NCI-H2081 (cell line): Measurements from ENCODE around the gene PLD3.
"Not testable (repeated sequence)": the region's sequence is repeated elsewhere in the genome, so short reads cannot be mapped to it uniquely, and the experiment has no call there.

Experiments used
- DNase-seq, 2 experiments: peaks; one replicate each; lab custom pipeline; 2025; lab: John Stamatoyannopoulos, UW

The PLD3 gene

DNA sequence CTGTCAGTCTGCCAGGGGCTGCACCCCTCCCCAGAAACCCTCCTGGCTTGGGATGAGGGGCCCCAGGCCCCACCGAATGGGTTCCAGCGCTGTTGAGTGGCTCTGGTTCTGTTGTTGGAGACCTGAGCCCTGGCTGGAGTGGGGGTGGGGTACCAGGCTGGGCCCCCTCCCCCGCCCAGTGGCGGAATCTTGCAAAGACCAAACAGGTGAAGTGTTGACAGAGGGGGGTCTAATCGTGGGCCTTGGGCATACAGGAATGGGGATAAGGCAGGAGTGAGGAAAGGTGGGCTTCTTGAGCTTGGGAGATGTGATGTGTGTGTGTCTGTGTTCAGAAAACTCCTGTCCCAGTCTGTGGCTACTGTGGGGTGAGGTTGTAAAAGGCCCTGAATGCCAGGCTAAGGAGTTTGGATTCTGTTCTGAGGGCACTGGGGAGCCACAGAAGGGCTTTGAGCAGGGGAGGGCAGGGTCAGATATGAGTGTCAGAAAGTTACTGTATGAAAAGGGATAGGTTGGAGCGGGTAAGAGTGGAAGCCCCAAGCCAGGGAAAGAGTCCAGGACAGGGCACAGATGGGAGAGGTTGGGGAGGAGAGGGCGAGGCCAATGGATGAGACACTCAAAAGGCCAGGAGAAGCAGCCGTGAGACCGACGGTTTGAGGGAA is 41.7 kb downstream of the PLD3 start, which contains the start of gene HIPK4:
Gene HIPK4 (minus strand): TSS at position 98 of the 659 bp plus-strand sequence. CDS start 279 bp downstream, outside the sequence.
- no peak for DNase-seq

- DNase-seq: no peak
Measured at GRCh38 chr19:40392123-40392522, 43.6 kb downstream of the PLD3 start.

DNA sequence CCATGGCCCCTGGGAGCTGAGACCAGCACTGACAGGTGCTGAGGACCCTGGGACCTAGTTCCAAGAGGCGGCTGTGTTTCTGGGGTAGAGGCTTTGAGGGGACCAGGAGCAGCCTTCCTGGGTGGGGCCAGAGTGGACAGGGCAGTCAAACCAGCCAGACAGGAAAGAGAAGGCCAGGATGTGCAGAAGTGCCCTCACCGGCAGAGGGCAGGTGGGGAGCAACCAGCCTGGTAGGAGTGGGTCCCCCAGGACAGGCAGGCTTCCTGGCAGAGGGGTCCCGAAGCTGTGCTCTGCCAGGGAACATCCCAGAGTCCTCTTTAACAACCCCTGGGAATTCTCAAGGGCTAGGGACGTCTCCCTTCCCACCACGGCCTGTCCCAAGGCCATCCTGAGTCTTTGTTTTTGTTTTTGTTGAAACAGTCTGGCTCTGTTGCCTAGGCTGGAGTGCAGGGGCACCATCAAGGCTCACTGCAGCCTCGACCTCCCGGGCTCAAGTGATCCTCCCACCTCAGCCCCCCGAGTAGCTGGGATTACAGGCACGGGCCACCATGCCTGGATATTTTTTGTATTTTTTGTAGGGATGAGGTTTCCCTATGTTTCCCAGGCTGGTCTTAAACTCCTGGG is 44.5 kb downstream of the PLD3 start:
- DNase-seq: no peak

- no peak for DNase-seq
Measured at GRCh38 chr19:40393894-40394815, 45.7 kb downstream of the PLD3 start.

DNA sequence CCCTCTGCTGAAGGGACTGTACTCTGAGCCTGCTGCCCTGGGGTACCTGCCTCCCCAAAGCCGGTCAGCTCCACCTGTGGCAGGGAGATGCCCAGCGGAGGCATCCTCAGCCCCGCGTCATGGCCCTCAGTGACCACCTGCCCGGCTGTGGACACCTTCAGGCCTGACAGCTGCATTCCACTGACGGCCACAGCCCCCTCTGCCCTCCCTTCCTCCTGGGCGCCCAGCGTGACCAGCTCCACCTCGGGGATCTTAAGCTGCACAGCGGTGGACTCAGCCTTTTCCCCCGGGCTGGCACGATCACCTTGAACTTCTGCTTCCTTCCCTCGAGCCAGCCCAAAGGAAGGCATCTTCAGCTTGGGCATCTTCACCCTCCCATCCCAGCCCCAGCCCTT is 46.3 kb downstream of the PLD3 start:
- DNase-seq: no peak

DNA sequence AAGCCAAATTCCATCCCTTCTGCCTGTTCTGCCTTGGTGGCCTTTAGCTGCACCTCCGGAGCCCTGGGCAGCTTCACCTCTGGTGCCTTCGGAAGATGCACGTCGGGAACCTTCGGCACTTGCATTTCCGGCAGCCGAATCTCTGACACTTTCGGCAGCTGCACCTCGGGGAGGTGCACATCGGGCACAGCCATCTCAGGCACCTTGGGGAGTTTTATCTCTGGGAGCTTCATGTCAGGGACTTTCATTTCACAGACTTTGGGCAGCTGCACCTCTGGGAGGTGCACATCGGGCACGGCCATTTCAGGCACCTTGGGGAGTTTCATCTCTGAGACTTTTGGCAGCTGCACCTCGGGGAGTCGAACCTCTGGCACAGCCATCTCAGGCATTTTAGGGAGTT is 47.5 kb downstream of the PLD3 start:
- no peak for DNase-seq

- no peak for DNase-seq
Measured at GRCh38 chr19:40396886-40397567, 48.5 kb downstream of the PLD3 start.

DNA sequence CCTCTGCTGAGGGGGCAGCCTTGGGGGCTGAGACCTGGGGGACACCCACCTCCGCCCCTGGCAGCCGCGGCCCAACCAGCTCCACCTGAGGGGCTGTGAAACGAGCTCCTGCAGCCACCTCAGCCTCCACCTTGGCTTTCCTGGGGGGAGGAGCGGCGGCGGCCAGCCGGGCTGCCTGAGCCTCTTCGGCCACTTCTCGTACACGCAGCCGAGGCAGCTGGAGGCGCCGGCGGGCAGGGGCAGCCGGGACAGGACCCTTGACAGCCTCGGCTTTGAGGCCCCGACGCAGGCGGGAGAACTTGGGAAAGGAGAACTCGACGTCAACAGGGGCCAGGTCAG is 49.0 kb downstream of the PLD3 start:
- no peak for DNase-seq

DNA sequence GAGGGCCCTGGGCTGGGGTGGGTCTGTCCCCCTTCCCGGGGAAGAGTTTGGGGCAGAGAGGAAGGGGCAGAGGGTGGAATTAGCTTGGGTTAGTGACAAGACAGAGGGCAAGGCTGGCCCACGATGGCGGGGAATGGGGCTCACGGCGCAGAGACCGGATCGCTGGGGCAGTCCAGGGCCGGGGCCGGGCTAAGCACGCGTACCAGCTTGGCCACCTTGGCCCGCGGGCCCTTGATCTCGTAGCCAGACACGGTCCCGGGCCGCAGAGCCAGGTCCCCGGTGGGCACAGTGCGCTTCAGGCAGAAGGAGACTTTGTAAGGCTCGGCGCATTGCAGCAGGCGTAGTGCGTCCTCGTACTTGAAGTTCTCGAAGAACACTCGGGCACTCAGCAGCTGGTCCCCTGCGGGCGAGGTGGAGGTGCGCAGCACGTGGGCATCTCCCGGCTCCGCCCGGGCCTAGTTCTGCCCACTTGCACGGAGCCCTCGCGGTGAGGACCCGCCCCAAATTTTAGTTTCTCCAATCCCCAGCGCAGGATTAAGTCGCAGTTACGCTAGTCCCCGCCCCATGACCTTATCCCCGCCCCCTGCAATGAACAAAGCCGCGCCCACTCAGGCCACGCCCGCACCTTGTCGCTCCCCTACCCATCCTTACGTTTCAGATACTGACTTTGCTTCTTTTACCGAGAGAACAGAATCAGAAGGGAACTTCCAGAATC is 50.1 kb downstream of the PLD3 start:
- peak in 1 of 2 experiments; percentile 20 for DNase-seq

GRCh38 chr19:40400559-40400958 is 52.1 kb downstream of the PLD3 start:
- DNase-seq: no peak

GRCh38 chr19:40403262-40403984 is 54.9 kb downstream of the PLD3 start:
- peak; percentile 23 to 28 for DNase-seq

GRCh38 chr19:40407714-40408597 is 59.5 kb downstream of the PLD3 start:
- no peak for DNase-seq

DNA sequence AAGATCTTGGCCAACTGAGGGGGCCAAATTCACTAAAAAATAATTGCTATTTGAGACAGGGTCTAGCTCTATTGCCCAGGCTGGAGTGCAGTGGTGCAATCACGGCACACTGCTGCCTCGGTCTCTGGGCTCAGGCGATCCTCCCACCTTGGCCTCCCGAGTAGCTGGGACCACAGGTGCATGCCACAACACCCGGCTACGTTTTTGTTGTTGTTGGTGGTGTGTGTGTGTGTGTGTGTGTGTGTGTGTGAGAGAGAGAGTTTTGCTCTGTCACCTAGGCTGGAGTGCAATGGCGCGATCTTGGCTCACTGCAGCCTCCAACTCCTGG is 60.1 kb downstream of the PLD3 start:
- DNase-seq: not testable (repeated sequence)

- no peak for DNase-seq
Measured at GRCh38 chr19:40410030-40410389, 61.5 kb downstream of the PLD3 start.

DNA sequence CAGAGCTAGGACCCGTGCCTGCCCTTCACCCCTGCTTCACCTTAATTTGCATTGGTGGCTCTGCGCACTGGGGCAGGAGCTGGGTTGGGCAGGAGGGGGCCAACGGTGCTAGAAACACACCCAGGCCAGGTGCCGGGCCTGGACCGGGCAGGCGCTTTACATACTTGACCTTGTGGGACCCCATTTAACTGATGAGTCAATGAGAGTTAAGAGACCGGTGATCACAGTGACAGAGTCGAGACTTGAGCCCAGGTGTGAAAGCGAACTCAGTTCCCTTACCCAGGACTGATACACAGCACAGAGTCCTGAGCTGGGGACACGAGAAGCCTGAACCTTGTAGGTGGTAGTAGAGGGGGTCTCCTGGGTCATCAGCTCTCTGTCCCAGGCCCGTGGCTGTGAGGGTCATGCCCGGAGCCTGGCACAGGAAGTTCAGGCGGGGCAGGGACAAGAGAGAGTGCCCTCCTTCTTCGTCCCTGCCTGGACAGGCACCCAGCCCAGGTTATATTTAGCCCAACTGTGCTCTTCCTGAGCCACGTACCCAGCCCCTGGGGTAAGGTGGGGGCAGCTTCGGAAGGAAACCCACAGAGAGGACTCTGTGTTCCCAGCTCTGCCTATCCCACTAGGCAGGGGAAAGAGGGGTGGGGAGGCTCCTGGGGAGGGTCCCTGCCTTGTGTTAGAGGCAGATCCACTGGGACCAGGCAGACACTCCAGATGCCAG is 62.8 kb downstream of the PLD3 start:
- DNase-seq: no peak

DNA sequence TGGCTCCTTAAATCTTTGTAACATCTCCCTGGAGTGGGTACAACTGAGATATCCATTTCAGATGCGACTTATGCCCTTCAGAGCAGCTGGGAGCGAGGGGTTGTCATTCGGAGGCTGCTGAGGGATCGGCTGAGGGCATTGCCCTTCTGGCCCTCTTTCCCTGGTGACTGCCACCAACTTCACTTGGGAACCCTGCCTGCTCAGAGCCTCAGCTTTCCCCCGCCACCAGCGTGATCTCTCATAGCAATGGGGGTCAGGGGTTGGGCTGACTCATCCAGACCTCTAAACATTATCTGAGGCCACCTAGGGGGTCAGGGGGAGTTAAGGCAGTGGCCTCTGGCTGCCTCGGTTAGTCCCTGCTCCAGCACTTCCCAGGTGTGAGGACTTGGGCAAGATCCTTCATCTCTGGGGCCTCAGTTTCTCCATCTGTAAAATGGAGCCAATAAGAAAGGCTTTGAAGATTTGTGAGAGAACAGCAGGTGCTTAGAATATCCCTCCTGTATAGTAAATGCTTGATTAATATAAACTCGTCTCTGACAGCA is 63.5 kb downstream of the PLD3 start:
- DNase-seq: no peak

DNA sequence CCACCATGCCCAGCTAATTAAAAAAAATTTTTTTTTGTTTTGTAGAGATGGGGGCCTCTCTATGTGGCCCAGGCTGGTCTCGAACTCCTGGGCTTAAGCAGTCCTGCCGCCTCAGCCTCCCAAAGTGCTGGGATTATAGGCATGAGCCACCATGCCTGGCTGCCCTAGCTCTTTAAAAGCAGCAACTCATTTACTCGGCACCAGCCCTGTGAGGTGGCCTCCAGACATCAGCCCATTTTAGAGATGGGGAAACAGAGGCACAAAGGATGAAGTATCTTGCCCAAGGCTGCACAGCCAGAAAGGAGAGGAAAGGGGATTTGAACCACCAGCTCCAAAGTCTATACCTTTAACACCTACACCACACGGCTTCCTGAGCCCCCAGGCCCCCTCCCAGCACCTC is 64.4 kb downstream of the PLD3 start:
- no peak for DNase-seq

DNA sequence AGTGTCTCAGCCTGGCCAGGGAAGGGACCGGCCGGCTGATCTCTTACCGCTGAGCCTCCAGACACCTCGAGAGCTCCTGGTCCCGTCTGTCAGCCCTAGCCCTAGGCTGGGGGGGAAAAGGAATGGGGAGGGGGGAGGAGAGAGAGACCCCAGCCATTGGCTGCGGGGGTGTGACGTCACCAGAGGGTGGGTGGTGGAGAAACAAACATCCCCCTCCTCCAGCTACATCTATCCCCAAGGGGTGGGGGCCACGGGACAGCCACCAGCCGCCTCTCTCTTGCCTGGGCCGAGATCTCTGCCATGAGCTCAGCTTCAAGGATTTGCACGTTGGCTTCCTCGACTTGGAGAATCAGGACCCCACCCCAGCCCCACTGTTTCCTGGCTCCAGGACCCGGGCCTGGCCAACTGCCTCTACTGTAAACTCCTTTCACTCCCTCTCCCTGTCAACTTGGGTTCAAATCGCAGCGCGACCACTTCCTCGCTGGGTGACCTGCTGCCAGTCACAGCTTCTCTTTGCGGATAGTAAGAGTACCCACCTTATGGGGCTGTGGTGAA is 64.9 kb downstream of the PLD3 start, which contains the start of gene PRX:
Gene PRX (minus strand): TSS at position 88 of the 555 bp plus-strand sequence. CDS start 5,446 bp downstream, outside the sequence.
- no peak for DNase-seq
